ENCODE data around the gene SPOCK2.

- TF ChIP-seq CTCF (IDR thresholded peaks at IDR 0.05) (no peak), POLR2A (IDR thresholded peaks at IDR 0.05) (no peak)
These were observed 10.0 kb upstream of the SPOCK2 start for GRCh38 chr10:72098301-72098835.
